K562 (cell line): ENCODE results near the gene SLC12A9. TPM values are rescaled to one million over a fixed set of nuclear protein-coding genes. Genes with fewer than 3 reads are reported as not detected.

Source experiments
- ARID3B ChIP-seq: fragments of 250-450 bp; sonication (Bioruptor Pico); IDR thresholded peaks from 2 replicates; pipeline ENCODE4 v1.4.0; 2020; ENCODE audit warnings: borderline replicate concordance
- C11orf30 ChIP-seq: fragments of 450-650 bp; IDR thresholded peaks from 2 replicates; pipeline ENCODE4 v1.6.1; 2016; ENCODE audit warnings: low read depth, mild to moderate bottlenecking
- CEBPB ChIP-seq: fragments of 450-650 bp; IDR thresholded peaks from 2 replicates; pipeline ENCODE4 v1.6.1; 2016; ENCODE audit warnings: missing genetic modification characterization, missing compliant biosample characterization
- DMBX1 ChIP-seq: fragments of 250-450 bp; sonication (Bioruptor Pico); IDR thresholded peaks from 2 replicates; pipeline ENCODE4 v1.8.0; 2022; ENCODE audit warnings: inconsistent platforms, mild to moderate bottlenecking, moderate library complexity, borderline replicate concordance
- E2F1 ChIP-seq: sonication (generic); formaldehyde crosslinking; IDR thresholded peaks from 2 replicates; pipeline ENCODE4 v1.8.1; 2023; ENCODE audit warnings: mild to moderate bottlenecking, missing genetic modification reagents, moderate library complexity
- E2F5 ChIP-seq: sonication (generic); formaldehyde crosslinking; IDR thresholded peaks from 2 replicates; pipeline ENCODE4 v1.8.0; 2022; ENCODE audit warnings: mild to moderate bottlenecking, missing genetic modification reagents
- HMGN3 ChIP-seq: IDR thresholded peaks from 2 replicates; pipeline ENCODE4 v1.6.1; 2011; ENCODE audit warnings: borderline replicate concordance, low read depth, mild to moderate bottlenecking, mixed read lengths, low read length; ENCODE audit not compliant: insufficient read length; ENCODE audit errors: extremely low read depth
- KDM4B ChIP-seq, 2 experiments: fragments of 450-650 bp in 1 of 2; sonication (generic) in 1 of 2; IDR thresholded peaks; 2 replicates each; pipeline ENCODE4 v1.6.1; 2016 to 2017; ENCODE audit warnings: borderline replicate concordance in 2 of 2, antibody characterized with exemption in 1 of 2, low read depth in 1 of 2, mild to moderate bottlenecking in 1 of 2
- NCOA6 ChIP-seq: fragments of 450-650 bp; IDR thresholded peaks from 2 replicates; pipeline ENCODE4 v1.6.1; 2017; ENCODE audit warnings: mild to moderate bottlenecking
- SFPQ ChIP-seq: fragments of 200-400 bp; formaldehyde crosslinking; IDR thresholded peaks from 2 replicates; pipeline ENCODE4 v1.6.1; 2017; ENCODE audit warnings: mild to moderate bottlenecking, low read depth, low read length, moderate library complexity
- TBP ChIP-seq: optimal IDR thresholded peaks from 2 replicates; pipeline ENCODE3; 2011; ENCODE audit warnings: low read depth, low read length, improper control_type of control experiment
- ZNF253 ChIP-seq: fragments of 250-450 bp; sonication (Bioruptor Pico); conservative IDR thresholded peaks from 2 replicates; pipeline ENCODE4 v1.6.1; 2021; ENCODE audit warnings: mild to moderate bottlenecking
- ZNF695 ChIP-seq: fragments of 450-650 bp; formaldehyde crosslinking; IDR thresholded peaks from 2 replicates; pipeline ENCODE4 v1.4.0; 2020; ENCODE audit warnings: mild to moderate bottlenecking, moderate library complexity
- ZNF75A ChIP-seq: fragments of 450-650 bp; formaldehyde crosslinking; IDR thresholded peaks from 2 replicates; pipeline ENCODE4 v1.4.0; 2020; ENCODE audit warnings: mild to moderate bottlenecking
- polyA plus RNA-seq, 8 experiments: library from polyadenylated mRNA; depleted of rRNA in 4 of 8; stranded (reverse) in 5 of 8; unstranded in 3 of 8; fragments of >200 nt; fragmentation: Nextera tagmentation in 2 of 8; fragmentation: Illumina TruSeq in 1 of 8; extraction: Ambion mirVana in 2 of 8; extraction: Trizol in 1 of 8; gene quantifications; 2 replicates each; pipeline versions ENCODE4 v1.2.1 to v1.2.3, GENCODE V29; 2011 to 2014; ENCODE audit warnings: inconsistent platforms in 1 of 8, missing spikeins in 1 of 8
- total RNA-seq, 7 experiments: library from RNA; depleted of rRNA in 6 of 7; stranded (reverse); fragments of >200 nt in 6 of 7; fragmentation: Illumina TruSeq in 2 of 7; extraction: Trizol in 2 of 7; gene quantifications; 2 replicates each; pipeline versions ENCODE4 v1.2.1 to v1.2.3, GENCODE V29; 2011 to 2021; ENCODE audit warnings: low replicate concordance in 1 of 7
- TF ChIP-seq, protein P1 (sequence below), 2 experiments: fragments of 250-450 bp in 1 of 2; fragments of 450-650 bp in 1 of 2; sonication (Bioruptor Pico) in 1 of 2; IDR thresholded peaks; 2 replicates each; pipeline versions ENCODE4 v1.6.1 to v1.8.0; 2016 to 2021; ENCODE audit warnings: mild to moderate bottlenecking in 2 of 2, moderate library complexity in 2 of 2, missing compliant biosample characterization in 1 of 2, missing genetic modification characterization in 1 of 2
- TF ChIP-seq, protein P2 (sequence below): fragments of 450-650 bp; IDR thresholded peaks from 2 replicates; pipeline ENCODE4 v1.7.1; 2018; ENCODE audit warnings: mild to moderate bottlenecking, low read depth; ENCODE audit not compliant: partially characterized antibody

Gene SLC12A9
- total and polyA plus RNA-seq, 9 of the 15 experiments (the other 6 are each of a cell fraction or from before 2014, with no cell fraction given) = 0.06 to 20.2 (median 10.7) TPM

DNA sequence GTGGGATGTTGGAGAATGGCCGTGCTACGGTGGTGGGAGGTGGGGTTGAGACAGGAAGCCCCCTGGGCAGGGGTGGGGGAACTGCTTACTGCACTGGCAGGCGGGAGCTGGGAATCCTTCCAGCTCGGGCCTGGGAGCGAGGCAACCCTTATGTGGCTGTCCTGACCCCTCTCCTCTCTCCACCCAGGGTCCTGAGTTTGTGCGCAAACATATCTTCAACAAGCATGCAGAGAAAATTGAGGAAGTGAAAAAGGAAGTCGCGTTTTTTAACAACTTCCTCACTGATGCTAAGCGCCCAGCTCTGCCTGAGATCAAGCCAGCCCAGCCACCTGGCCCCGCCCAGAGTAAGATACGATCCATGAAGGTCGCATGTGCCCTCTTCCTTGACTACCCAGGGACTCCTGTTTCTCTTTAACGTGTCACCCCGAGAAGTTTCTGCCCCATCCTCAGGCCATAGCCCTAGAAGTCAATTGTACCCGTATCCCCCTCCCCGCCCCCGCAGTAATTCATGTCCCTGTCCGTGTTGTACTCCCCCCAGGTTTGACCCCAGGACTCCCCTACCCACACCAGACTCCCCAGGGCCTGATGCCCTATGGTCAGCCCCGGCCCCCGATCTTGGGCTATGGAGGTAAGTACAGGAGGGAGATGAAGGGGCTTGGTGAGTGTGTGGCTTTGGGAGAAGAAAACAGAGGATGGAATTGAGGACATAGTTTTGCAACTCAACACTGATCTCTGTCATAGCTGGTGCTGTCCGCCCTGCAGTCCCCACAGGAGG lies 35.2 kb downstream of the SLC12A9 start (continued):
- TF ChIP-seq SFPQ = no peak
- no peak for TF ChIP-seq TBP
- no peak for TF ChIP-seq NCOA6
- no peak for TF ChIP-seq ZNF253 (CRISPR knock-in tag)
- TF ChIP-seq, protein P1, sequence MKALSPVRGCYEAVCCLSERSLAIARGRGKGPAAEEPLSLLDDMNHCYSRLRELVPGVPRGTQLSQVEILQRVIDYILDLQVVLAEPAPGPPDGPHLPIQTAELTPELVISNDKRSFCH (CRISPR knock-in tag; IDR thresholded peaks at IDR 0.05) = no peak
- TF ChIP-seq, protein P1 (tag; IDR thresholded peaks at IDR 0.05) = no peak
- no peak for TF ChIP-seq KDM4B (IDR thresholded peaks at IDR 0.05; ENCODE audit: borderline replicate concordance in 2 of 2, low read depth in 1 of 2)
- no peak for TF ChIP-seq ARID3B (CRISPR knock-in tag)
- TF ChIP-seq ZNF695 (CRISPR knock-in tag) = no peak
- TF ChIP-seq C11orf30 = no peak
- TF ChIP-seq, protein P2, sequence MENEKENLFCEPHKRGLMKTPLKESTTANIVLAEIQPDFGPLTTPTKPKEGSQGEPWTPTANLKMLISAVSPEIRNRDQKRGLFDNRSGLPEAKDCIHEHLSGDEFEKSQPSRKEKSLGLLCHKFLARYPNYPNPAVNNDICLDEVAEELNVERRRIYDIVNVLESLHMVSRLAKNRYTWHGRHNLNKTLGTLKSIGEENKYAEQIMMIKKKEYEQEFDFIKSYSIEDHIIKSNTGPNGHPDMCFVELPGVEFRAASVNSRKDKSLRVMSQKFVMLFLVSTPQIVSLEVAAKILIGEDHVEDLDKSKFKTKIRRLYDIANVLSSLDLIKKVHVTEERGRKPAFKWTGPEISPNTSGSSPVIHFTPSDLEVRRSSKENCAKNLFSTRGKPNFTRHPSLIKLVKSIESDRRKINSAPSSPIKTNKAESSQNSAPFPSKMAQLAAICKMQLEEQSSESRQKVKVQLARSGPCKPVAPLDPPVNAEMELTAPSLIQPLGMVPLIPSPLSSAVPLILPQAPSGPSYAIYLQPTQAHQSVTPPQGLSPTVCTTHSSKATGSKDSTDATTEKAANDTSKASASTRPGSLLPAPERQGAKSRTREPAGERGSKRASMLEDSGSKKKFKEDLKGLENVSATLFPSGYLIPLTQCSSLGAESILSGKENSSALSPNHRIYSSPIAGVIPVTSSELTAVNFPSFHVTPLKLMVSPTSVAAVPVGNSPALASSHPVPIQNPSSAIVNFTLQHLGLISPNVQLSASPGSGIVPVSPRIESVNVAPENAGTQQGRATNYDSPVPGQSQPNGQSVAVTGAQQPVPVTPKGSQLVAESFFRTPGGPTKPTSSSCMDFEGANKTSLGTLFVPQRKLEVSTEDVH = no peak
- TF ChIP-seq E2F5 (CRISPR knock-in tag) = no peak
- TF ChIP-seq DMBX1 (CRISPR knock-in tag) = no peak
- no peak for TF ChIP-seq HMGN3
- TF ChIP-seq CEBPB (tag) = no peak
- TF ChIP-seq ZNF75A (CRISPR knock-in tag) = no peak
- no peak for TF ChIP-seq E2F1 (CRISPR knock-in tag)
